Left cardiac atrium (tissue), 4 donors: ENCODE results near the gene COMP. TPM values are rescaled to one million over a fixed set of nuclear protein-coding genes. Genes with fewer than 3 reads are reported as not detected.

Experiments used
- ATAC-seq, 2 donors: fragments of 200-7000 bp; cut with Tn5 transposase; one replicate each; pipeline ENCODE4 v1.9.1; 2020; ENCODE audit warnings: mild to moderate bottlenecking in 2 of 2, moderate library complexity in 2 of 2
- DNase-seq: peaks from one replicate; pipeline ENCODE4 v3.0.0-alpha.2; 2020
- intact Hi-C, 2 donors: fragments of 100-400 bp; cut with DNase I; formaldehyde crosslinking; loops; one replicate each; pipeline versions ENCODE4 v1.14.1 to v1.15.1; 2022 to 2023
- total RNA-seq, 2 donors: library from RNA; stranded (reverse); fragmentation: NEBNext Ultra II Directional; extraction: Animal tissue kit (Norgen Biotek cat#: 25700); gene quantifications; one replicate each; pipeline ENCODE4 v1.2.1, GENCODE V29; 2021
- donor health status: DM: no; HTN: yes; CAD: no.
- donor health status: DM: no; HTN: yes; CAD: no; lungs with severe emphysema.
- donor health status: DM: yes; HTN: yes; CAD: no.
- donor health status: Dilated cardiomyopathy.

COMP gene
- total RNA-seq, 2 donors from 2014 or later, result 6.5 to 9.8 TPM

DNA sequence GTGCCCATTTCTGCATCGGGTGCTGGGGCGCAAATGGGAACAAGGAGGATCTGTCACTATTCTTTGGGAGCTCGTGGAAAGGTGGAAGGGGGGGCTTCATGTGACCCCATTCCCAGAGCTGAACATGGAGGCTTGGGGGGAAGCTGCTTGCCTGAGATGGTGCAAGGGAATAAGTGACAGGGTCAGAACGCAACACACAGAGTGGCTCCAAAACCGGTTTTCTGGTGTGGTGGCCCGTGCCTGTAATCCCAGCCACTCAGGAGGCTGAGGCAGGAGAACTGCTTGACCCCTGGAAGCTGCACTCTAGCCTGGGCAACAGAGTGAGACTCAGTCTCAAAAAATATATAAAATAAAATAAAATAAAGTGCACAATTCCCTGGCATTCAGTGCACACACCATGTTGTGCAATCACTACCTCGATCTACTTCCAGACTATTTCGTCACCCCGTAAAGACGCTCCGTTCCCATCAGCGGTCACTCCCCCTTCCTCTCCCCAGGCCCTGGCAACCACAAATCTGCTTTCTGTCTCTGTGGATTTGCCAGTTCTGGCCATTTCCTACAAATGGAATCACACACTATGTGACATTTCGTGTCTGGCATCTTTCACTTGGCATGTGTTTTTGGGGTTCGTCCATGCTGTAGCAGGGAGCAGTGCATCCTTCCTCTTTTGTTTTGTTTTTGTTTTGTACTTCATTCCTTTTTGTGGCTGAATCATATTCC, 18.2 kb upstream of the COMP start:
- DNase-seq (peak; percentile 70), ATAC-seq (peak; percentile 78 to 89)
- intact Hi-C loops, result no loop called here

DNA sequence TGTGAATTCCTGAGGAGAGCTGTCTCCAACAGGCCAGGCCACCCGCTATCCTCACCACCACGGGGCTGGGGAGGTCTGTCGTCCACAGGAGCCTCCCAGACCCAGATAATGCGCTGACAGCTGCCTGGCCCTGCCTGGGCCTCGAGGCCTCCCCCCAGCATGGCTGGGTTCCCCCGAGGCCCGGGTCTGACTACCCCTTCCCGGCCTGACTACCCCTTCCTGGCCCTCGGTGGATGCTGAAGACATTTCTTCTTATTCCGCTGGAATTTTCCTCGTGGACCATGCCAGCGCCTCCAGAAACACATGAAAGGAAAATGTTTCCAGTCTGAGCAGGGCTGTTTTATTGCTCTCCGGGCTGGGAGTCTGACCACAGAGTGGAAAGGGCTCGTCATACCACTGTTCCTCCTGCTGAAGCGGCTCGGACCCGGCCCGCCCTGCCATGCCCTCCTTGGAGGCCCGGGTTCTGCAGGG, 16.8 kb upstream of the COMP start:
- peak; percentile 60 for DNase-seq
- intact Hi-C loops, result no loop called here
- ATAC-seq, result peak; percentile 52 to 53

DNA sequence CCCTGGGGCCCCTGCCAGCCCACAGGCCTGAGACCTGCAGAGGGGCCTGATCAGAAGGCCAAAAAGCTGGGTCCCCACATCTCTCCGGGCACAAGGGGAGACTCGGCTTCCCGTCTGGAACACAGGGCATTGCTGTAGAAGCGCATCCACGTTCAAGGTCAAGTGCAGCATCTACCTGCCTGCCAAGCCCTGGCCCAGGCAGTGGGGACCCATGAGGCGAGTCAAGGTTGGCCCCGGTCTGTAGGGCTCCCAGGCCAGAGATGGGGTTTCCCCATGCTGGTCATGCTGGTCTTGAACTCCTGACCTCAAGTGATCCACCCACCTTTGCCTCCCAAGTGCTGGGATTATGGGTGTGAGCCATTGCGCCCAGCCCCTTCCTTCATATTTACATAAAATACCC, 13.5 kb upstream of the COMP start:
- no peak for ATAC-seq
- intact Hi-C loops, result no loop called here
- no peak for DNase-seq

DNA sequence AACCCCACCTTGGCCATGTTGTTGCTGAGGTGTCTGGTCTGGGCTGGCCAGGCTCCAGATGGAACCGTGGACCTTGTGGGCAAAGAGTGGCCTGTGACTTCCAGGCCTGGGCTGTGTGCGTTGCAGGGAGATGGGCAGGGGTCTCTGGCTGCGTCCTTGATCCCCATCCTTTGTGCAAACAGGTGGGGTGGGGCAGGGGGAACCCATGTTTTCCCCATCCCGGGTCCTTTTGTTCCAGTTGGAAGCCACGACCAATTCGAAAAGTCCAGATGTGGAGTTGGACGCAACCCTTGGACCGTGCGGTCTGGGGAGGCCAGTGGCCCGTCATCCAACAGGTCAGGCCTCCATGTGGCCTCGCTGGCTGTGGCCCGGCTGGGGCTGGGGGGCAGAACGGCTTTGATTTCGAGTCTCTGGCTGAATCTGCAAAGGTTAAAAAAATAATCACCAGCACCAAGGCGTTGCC, 13.1 kb upstream of the COMP start:
- DNase-seq (no peak), ATAC-seq (no peak)
- intact Hi-C loops, result no loop called here

DNA sequence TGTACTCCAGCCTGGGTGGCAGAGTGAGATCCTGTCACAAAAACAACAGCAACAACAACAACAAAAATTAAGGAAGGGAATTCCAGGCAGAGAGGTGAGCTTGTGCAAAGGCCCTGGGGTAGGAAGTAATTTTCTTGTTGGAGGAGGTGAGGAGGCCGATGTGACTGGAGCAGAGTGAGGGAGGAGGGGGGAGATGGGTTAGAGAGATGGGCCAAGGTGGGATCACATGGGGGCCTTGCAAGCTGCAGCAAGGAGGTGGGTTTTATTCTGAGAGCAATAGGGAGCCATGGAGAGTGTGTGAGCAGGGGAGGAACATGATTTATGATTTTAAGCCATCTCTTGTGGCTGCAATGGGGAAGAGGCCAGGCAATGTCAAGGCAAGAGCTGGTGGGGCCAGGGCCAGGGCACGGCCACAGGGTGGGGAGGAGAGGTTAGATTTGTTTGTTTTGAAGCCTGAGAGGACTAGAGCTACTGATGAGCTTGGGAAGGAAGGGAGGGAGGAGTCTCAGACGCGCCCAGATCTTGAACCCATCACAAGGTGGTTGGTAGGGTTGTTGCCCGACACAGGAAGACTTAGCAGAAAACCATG, 12.5 kb upstream of the COMP start:
- intact Hi-C loops, result no loop called here
- no peak for DNase-seq
- ATAC-seq, result no peak

DNA sequence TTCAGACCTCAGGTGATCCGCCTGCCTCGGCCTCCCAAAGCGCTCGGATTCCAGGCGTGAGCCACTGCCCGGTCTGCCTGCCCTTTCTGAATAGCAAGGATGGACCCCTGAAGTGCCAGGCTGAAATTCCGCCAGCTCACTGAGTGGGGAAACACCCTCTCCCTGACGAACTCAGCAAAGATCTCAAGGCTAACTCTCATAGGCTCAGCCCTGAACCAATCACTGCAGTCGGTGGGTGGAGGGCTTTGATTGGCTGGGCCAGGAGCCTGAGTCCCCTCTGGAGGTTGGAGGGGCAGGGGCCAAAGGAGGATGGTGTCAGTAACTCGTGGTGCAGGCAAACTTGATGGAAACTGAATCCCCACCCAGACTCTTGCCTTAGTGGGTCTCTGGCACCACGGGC, 11.2 kb upstream of the COMP start:
- no peak for ATAC-seq
- DNase-seq, result no peak
- intact Hi-C loops, result no loop called here

DNA sequence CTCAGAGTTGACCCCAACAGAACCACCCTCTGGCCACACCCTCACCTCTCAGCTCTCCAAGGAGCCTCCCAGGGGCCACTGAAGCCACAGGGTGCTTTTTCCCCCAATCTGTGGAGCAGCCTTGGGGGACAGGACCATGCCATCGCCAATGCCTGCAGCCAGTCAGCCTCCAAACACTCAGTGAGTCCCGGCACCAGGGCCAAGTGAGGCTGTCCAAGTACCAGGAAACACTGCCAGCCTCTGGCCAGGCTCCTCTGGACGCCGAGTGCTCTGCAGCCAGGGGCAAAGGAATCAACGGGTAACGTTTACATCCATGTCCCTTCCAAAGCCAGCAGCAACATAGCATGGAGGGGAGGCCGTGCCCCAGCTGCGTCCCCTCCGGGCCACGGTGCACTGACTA, 9.5 kb upstream of the COMP start:
- intact Hi-C loops, result no loop called here
- no peak for DNase-seq
- no peak for ATAC-seq

DNA sequence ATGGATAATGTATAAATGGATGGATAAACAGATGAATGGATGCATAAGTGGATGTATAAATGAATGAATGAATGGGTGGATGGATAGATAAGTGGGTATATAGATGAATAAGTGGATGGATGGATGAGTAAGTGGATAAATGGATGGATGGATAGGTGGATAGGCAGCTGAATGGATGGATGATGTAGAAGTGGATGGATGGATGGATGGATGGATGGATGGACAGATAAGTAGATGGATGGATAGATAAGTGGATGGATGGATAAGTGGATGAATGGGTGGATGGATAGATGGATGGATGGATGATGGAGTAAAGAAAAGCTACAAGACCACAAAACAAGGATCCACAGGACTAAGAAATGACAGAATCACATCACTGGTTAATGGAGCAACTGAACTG, 9.0 kb upstream of the COMP start:
- intact Hi-C loops, result no loop called here
- ATAC-seq, result no peak
- DNase-seq, result no peak

DNA sequence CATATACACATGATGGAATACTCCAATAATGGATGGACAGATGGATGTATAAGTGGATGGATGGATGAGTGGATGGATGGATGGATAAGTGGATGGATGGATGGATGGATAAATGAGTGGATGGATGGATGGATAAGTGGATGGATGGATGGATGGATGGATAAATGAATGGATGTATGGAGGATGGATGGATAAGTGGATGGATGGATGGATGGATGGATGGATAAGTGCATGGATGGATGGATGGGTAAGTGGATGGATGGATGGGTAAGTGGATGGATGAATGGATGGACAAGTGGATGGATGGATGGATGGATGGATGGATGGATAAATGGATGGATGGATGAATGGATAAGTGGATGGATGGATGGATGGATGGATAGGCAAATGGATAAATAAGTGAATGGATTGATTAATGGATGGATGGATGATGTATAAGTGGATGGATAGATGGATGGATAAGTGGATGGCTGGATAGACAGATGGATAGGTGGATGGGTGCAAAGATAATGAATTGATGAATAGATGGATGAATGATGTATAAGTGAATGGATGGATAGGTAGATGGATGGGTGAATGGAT, 8.4 kb upstream of the COMP start:
- no peak for DNase-seq
- ATAC-seq, result no peak
- intact Hi-C loops, result no loop called here

DNA sequence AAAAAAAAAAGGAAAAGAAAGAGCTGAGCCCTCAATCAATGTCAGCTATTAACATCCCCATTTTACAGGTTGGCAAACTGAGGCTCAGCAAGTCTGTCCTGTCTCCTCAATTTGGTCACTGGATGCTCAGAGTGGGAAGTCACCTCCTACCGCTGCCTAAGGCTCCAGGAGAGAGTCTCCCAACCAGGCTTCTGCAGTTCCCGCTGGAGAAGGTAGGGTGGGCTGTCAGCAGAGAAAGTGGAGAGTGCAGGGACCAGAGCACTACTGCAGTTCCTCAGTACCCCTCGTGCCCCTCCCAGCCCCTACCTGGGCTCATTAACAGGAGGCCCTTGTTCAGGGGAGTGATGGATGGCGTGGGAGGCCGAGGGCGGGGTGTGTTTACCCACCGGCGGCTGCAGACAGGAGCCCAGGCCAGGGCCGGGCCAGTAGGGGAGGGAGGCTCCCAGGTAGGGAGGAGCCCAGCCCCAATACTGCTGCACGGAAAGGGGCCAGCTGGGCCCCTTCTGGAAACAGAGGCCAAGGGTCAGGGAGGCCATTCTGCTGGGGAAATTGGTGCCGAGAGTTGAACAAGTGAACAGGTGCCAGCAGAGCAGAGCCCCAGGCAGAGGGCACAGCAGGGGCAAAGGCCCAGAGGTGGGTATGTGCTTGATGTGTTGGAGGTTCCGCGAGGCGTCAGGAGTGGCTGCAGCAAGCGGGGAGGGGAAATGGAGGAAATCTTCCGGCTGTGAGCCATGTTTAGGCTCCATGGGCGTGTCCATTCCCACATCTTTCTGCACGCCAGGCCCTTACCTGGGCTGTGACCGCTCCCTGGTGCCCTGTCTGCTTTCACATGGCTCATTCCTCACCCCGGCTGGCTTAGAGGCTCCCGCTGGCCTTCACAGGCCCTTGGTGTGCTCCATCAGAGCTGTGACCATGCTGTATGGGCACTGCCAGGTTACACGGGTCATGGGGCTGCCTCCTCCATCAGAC, 7.6 kb upstream of the COMP start:
- ATAC-seq (no peak), DNase-seq (no peak)
- intact Hi-C loops, result no loop called here

DNA sequence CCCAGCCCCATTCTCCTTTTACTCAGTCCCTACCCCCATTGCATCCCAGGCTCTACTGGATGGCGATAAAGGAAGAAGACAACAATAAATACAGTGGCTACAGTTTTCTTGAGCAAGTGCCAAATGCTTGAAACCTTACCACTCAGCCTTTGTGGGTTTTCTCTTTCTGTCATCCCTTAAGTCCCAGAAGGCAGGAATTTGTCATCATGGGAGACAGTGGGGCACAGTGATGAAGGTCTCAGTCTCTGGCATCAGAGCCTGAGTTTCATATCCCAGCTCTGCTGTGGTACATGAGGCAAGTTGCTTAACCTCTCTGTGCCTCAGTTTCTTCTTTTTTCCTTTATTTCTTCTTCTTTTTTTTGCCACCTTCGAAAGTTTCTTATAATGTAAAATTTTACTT, 5.1 kb upstream of the COMP start:
- intact Hi-C loops, result no loop called here
- no peak for ATAC-seq
- DNase-seq, result no peak

DNA sequence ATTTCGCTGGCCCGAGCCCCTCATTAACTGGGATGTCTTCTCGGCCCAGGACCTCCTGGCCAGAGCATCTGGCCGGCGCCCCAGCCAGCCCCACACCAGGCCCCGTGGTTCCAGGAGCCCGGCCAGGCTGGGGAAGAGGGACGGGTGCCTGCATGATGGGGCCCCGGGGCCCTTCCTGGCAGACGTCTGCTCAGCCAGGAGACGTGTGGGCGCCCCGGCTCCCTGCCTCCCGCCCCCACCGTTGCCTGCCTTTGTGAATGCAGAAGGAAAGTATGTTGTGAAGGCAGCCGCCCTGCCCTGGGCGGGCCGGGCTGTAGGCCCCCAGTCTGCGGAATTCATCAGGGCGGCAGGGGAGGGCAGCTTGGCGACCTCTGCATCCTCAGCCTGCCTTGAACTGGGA, 4.4 kb upstream of the COMP start:
- ATAC-seq (peak; percentile 73 to 78), DNase-seq (no peak)
- intact Hi-C loops, result no loop called here

DNA sequence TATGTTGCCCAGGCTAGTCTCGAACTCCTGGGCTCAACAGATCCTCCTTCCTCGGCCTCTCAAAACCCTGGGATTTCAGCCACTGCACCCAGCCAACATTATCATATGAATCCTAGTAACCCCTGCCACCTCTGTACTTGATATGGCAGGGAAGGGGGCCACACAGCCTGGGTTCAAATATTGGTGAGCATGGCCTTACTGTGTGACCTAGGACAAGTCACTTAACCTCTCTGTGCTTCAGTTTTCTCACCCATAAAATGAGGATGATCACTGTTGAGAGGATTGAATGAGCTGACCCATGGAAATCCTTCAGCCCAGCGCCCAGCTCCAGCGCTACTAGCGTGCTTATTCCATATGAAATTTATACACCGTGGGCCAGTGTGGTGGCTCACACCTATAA, 3.6 kb upstream of the COMP start:
- intact Hi-C loops, result no loop called here
- ATAC-seq (no peak), DNase-seq (no peak)

DNA sequence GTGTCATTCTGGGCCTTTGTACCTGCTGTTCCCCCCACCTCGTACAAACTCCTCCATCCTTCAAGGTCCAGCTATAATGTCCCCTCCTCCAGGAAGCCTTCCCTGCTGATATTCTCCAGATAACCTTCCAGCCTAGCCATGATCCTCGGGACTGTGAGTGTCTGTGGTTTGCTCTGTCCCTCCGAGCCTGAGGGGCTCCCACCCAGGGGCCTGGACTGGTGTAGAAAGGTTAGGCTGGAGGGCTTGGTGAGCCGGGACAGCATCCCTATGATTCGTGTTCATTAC, 2.9 kb upstream of the COMP start:
- DNase-seq, result no peak
- intact Hi-C loops, result no loop called here
- ATAC-seq, result no peak

DNA sequence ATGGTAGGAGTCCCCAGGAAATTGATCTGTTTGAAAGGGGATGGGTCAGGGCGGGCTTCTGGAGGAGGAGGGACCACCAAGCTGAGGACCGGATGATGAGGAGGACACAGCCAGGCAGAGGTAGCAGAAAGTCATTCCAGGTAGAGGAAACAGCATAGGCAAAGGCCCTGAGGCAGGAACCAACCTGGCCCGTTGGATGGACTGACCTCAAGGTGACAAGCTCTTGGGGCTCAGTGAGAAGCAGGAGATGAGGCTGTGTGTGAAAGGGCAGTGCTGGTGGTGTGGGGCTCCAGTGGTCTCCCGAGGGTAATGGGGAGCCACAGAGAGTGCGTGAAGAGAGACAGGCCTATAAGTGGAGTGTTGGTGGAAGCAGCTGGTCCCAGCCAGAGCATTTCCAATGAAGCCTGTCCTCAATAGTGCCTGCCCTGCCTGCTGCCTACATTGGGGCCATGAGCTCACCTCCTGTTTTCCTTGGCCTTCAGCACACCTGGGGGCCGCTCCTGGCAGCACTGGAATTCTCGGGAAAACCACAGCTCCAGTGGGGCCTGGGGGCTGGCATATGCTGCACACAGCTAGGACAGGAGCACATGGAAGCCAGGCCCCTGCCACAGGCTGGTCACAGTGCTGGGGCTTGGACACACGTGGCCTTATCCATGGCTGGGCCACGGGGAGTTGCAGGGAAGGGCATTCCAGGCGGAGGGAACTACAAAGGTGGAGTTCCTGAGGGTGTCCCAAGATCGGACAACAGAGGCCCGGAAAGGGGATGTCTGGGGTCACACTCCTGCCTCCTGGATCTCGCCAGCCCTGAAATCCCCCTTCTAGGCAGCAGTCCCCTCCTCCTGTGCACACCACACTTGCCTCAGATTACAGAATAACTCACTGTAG, 2.3 kb upstream of the COMP start:
- intact Hi-C loops, result no loop called here
- DNase-seq (no peak), ATAC-seq (no peak)

DNA sequence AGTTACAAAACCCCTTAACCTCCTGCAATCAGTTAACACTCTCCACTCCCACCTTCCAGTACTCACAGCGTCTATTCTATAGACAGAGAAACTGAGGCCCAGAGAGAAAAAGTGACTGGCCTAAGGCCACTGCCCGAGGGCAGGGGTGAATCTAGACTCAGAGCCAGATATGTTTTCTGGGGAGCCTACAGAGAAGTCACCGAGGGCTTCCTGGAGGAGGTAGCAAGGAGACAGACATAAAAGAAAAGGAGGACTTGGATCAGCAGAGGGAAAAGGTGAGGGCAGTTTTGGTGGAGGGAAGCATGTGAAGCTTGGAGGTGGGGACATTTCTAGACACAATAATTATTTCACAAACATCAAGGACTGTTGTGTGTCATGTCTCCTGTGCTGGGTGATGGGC, 1.6 kb upstream of the COMP start:
- ATAC-seq, result no peak
- DNase-seq, result no peak

DNA sequence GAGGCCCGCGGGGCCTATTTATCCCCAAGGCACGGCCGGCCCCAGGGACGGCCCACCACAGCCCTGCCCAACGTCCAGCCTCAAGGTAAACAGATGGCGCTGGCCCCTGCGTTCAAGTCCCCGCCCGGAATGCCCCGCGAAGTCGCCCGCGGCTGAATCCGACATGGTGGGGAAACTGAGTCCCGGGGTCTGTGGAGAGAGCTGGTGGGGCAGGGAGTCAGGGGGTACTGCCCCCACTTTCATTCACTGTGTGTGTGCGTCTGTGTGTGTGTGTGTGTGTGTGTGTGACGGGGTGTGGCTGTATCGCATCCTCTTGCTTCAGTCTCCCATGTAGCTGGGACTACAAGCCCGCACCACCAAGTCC, 192 bp upstream of the COMP start:
- ATAC-seq (no peak), DNase-seq (no peak)
- intact Hi-C loops, result no loop called here

More for the DNA sequence above, 1.6 kb upstream of the COMP start:
- intact Hi-C loops, result no loop called here

DNA sequence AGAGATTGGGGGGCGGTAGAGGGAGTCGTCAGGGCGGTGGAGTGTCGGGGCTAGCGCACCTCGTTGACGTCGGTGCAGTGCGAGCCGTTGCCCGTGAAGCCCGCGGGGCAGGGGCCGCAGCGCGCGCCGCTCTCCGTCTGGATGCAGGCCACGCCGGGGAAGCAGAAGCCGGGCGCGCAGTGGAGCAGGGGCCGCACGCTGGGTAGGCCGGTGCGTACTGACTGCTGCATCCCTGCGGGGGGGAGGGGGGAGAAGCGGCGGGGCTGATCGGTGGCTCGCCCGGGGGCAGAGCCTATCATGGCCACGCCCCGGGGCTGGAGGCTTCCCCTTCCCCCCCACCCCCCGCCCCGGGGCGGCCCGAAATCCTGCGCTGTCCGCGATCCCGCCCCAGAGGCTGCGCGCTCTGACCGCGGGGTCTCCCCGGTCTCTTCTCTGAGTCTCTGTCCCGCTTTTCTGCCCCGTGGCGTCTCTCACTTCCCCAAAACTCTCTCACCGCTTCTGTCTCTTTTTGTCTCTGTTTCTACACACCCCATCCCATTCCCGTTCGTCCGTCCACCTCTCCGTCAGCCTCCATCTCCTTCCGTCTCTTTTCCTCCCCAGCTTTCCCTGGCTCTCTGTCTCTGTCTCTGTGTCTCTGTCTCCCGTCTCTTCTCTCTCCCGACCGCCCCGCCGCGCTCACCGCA, 1.1 kb downstream of the COMP start:
- intact Hi-C loops, result no loop called here
- DNase-seq (no peak), ATAC-seq (peak; percentile 16 to 22)
